Measurements from ENCODE around the gene AUTS2. TPM values are rescaled to one million over a fixed set of nuclear protein-coding genes. Genes with fewer than 3 reads are reported as not detected.

AUTS2 gene
- total RNA-seq, 4 donors from 2014 or later, result 29.8 to 114 (median 59.4) TPM

DNA sequence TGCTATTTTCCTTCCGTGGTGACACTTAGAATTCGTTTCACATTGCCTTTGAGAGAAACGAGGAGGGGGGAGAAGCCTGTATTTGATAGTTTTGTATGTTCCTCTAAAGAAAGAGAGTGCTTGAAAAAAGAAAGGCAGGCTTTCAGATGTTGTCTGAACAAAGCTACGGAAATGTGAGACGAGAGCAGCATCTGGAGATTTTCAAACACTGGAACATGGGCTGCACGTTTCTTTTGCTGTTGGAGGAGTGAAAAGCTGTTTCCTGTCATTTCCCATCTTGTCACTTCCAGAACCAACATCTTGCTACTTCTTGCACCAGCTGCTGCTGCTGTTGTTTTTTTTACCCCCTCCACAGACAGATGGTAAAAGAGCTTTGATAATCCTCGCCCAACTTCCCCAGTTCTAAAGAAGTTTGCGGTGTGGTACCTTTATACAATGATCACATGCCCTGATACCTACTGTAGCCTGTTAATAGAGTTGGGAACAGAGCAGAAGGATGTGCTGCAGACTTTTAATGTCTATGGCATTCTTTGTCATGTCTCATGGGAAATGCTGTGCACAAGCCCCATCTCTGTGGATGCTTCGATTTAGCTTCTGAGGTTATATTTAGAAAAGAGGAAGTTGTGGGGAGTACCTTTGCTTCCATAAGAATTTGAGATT, 408.1 kb downstream of the AUTS2 start:
- intact Hi-C loops (cut with DNase I; ENCODE audit: low total_unique reads) (no loop called here), in situ Hi-C loops (cut with MboI; ENCODE audit: low pct_ligation_motif_present in 1 of 4, low pct_unique_long_range_greater_than_20kb in 1 of 4, low sequenced_read_pairs in 3 of 4) (no loop called here)
- no peak overlapping the region for H3K4me3 ChIP-seq
- H3K9me3 ChIP-seq, result no peaks in the 10 kb centered on the region
- H3K4me1 ChIP-seq, result peaks cover 0 to 10% (median 0%) of the 10 kb centered on the region in 4 donors
- TF ChIP-seq POLR2A (IDR thresholded peaks at IDR 0.05) (no peak), POLR2AphosphoS5 (IDR thresholded peaks at IDR 0.05) (no peak)
- no peaks in the 10 kb centered on the region for H3K27me3 ChIP-seq
- 34 to 35% methylated on average over 7 to 9 of the region's 9 CpGs for WGBS, 2 donors (ENCODE audit: low coverage in 1 of 2)
- no peaks in the 10 kb centered on the region for H3K36me3 ChIP-seq
- DNase-seq, result no peak
- H3K27ac ChIP-seq, result no peak overlapping the region

DNA sequence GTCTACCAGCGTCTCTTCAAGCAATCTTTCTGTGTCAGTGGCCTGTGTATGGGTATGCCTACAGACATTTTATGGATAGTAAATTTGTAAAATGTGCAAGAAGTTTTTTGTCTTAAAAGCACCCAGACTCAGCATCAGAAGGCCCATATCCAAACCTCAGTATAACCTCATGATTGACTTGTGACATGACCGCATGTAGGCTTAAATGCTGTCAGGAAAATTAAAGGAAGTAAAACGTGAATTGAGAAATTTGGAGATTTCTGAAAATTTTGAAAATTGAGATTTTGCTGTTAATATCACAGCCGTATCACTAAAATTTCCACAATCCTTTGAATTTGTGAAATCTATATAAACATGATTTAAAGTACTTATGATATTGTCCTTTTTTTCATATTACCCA, 410.2 kb downstream of the AUTS2 start:
- TF ChIP-seq EP300 (IDR thresholded peaks at IDR 0.05; ENCODE audit: low read depth) (no peak), POLR2A (IDR thresholded peaks at IDR 0.05) (no peak), POLR2AphosphoS5 (IDR thresholded peaks at IDR 0.05) (no peak)
- TF ChIP-seq, protein P1, sequence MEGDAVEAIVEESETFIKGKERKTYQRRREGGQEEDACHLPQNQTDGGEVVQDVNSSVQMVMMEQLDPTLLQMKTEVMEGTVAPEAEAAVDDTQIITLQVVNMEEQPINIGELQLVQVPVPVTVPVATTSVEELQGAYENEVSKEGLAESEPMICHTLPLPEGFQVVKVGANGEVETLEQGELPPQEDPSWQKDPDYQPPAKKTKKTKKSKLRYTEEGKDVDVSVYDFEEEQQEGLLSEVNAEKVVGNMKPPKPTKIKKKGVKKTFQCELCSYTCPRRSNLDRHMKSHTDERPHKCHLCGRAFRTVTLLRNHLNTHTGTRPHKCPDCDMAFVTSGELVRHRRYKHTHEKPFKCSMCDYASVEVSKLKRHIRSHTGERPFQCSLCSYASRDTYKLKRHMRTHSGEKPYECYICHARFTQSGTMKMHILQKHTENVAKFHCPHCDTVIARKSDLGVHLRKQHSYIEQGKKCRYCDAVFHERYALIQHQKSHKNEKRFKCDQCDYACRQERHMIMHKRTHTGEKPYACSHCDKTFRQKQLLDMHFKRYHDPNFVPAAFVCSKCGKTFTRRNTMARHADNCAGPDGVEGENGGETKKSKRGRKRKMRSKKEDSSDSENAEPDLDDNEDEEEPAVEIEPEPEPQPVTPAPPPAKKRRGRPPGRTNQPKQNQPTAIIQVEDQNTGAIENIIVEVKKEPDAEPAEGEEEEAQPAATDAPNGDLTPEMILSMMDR (IDR thresholded peaks at IDR 0.05), result no peak
- in situ Hi-C loops (cut with MboI; ENCODE audit: low pct_ligation_motif_present in 1 of 4, low pct_unique_long_range_greater_than_20kb in 1 of 4, low sequenced_read_pairs in 3 of 4) (no loop called here), intact Hi-C loops (cut with DNase I; ENCODE audit: low total_unique reads) (no loop called here)
- Histone ChIP-seq H3K4me1 (peaks cover 0 to 10% (median 0%) of the 10 kb centered on the region in 4 donors), H3K27ac (no peak overlapping the region), H3K36me3 (no peaks in the 10 kb centered on the region), H3K27me3 (no peaks in the 10 kb centered on the region), H3K4me3 (no peak overlapping the region), H3K9me3 (no peaks in the 10 kb centered on the region)
- DNase-seq, result no peak
- 80 to 85% methylated on average over 4 of the region's 4 CpGs for WGBS, 2 donors (ENCODE audit: low coverage in 1 of 2)

DNA sequence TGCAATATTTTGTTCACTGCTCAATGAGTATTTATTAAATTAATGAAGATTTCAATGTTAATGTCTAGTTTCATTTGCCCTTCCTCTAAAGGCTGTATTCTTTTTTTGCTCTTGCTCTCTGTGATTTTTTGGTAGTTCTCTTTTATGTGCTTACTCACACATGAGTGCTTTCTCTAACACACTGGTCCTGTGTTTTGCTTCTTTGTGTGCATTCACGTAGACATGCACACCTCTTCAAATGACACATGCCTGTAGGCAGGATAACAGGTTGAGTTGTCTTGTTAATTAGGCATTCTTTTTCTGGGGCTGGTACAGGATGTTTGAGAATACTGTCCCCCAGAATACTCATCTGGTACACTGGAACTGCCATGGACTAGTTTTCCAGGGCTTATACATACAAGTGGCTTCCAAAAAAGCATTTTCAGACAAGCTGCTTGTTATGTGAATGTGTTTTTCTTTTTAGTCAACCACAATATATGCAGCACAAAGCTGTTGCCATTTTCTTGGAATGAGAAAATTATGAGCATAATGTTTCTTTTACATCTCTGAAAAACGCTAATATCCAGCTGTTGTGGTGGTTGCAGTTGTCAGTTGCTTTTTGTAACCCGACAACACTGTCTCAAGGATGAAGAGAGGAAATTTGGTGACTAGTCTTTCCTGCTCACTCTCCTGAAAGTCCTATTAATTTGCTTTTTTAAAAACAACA, 416.4 kb downstream of the AUTS2 start:
- in situ Hi-C loops (cut with MboI; ENCODE audit: low pct_ligation_motif_present in 1 of 4, low pct_unique_long_range_greater_than_20kb in 1 of 4, low sequenced_read_pairs in 3 of 4) (no loop called here), intact Hi-C loops (cut with DNase I; ENCODE audit: low total_unique reads) (no loop called here)
- Histone ChIP-seq H3K27ac (no peak overlapping the region), H3K36me3 (no peaks in the 10 kb centered on the region), H3K4me3 (no peak overlapping the region), H3K27me3 (no peaks in the 10 kb centered on the region), H3K4me1 (peaks cover 0 to 6% (median 0%) of the 10 kb centered on the region in 4 donors), H3K9me3 (no peaks in the 10 kb centered on the region)
- TF ChIP-seq POLR2A (IDR thresholded peaks at IDR 0.05), result no peak
- TF ChIP-seq POLR2AphosphoS5 (IDR thresholded peaks at IDR 0.05), result no peak
- no peak for TF ChIP-seq EP300 (IDR thresholded peaks at IDR 0.05; ENCODE audit: low read depth)
- TF ChIP-seq, protein P1 (IDR thresholded peaks at IDR 0.05), result no peak
- DNase-seq, result no peak
- WGBS, 2 donors (ENCODE audit: low coverage in 1 of 2), result 55 to 61% methylated on average over 3 of the region's 3 CpGs

DNA sequence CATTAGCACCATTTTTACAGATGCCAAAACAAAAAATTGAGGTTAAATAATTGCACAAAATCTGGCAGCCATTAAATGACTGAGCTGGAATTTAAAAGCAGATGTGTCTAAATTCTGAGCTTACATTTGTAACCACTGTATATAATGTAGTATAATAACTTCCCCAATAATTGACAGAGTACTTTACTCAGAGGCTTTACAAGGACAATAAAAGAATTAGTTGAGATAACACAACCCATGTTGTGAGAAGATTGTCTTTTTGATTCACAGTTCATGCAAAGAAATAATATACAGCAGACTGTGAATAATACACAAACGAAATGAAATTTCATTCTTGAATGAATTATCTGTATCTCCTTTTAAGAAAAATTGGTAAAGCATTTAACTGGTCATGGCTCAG, 417.1 kb downstream of the AUTS2 start:
- WGBS, 2 donors (ENCODE audit: low coverage in 1 of 2), result 32 to 54% methylated on average over 1 of the region's 1 CpG
- Histone ChIP-seq H3K9me3 (no peaks in the 10 kb centered on the region), H3K36me3 (no peaks in the 10 kb centered on the region), H3K27me3 (no peaks in the 10 kb centered on the region), H3K4me1 (peaks cover 0 to 6% (median 0%) of the 10 kb centered on the region in 4 donors), H3K4me3 (no peak overlapping the region), H3K27ac (no peak overlapping the region)
- in situ Hi-C loops (cut with MboI; ENCODE audit: low pct_ligation_motif_present in 1 of 4, low pct_unique_long_range_greater_than_20kb in 1 of 4, low sequenced_read_pairs in 3 of 4), result no loop called here
- no peak for TF ChIP-seq POLR2AphosphoS5 (IDR thresholded peaks at IDR 0.05)
- TF ChIP-seq, protein P1 (IDR thresholded peaks at IDR 0.05), result no peak
- no peak for TF ChIP-seq POLR2A (IDR thresholded peaks at IDR 0.05)
- TF ChIP-seq EP300 (IDR thresholded peaks at IDR 0.05; ENCODE audit: low read depth), result no peak
- intact Hi-C loops (cut with DNase I; ENCODE audit: low total_unique reads), result no loop called here
- no peak for DNase-seq
